HepG2 (cell line): ENCODE results near the gene SGF29. TPM values are rescaled to one million over a fixed set of nuclear protein-coding genes. Genes with fewer than 3 reads are reported as not detected.

Experiments used
- HDAC6 ChIP-seq: fragments of 200-600 bp; sonication (generic); IDR thresholded peaks from 2 replicates; pipeline ENCODE4 v1.7.0; 2017; ENCODE audit warnings: mild to moderate bottlenecking, antibody characterized with exemption, low read length, low read depth
- IKZF4 ChIP-seq: sonication (generic); formaldehyde crosslinking; IDR thresholded peaks from 2 replicates; pipeline ENCODE4 v1.5.1; 2020; ENCODE audit warnings: borderline replicate concordance, mild to moderate bottlenecking, low read depth, missing genetic modification reagents; ENCODE audit errors: not compliant biosample characterization
- MAFK ChIP-seq, 2 experiments: IDR thresholded peaks in 1 of 2; conservative IDR thresholded peaks in 1 of 2; 2 replicates each; pipeline ENCODE4 v1.6.1; 2011; ENCODE audit warnings: improper control_type of control experiment in 2 of 2, low read length in 2 of 2
- MYNN ChIP-seq: sonication (generic); formaldehyde crosslinking; IDR thresholded peaks from 2 replicates; pipeline ENCODE4 v1.4.0; 2020; ENCODE audit warnings: mild to moderate bottlenecking, low read depth, missing genetic modification reagents
- PHF8 ChIP-seq: sonication (generic); formaldehyde crosslinking; IDR thresholded peaks from 2 replicates; pipeline ENCODE4 v1.5.0; 2020; ENCODE audit warnings: missing genetic modification reagents
- TARDBP ChIP-seq: sonication (generic); formaldehyde crosslinking; IDR thresholded peaks from 2 replicates; pipeline ENCODE4 v1.8.0; 2022; ENCODE audit warnings: mild to moderate bottlenecking, missing genetic modification reagents
- ZBTB26 ChIP-seq: IDR thresholded peaks from 2 replicates; pipeline ENCODE4 v1.6.1; 2016; ENCODE audit warnings: missing compliant biosample characterization, missing genetic modification reagents, borderline replicate concordance
- ZBTB46 ChIP-seq: sonication (generic); formaldehyde crosslinking; IDR thresholded peaks from 2 replicates; pipeline ENCODE4 v1.4.0; 2020; ENCODE audit warnings: mild to moderate bottlenecking, missing genetic modification reagents, borderline replicate concordance
- ZBTB49 ChIP-seq: sonication (generic); formaldehyde crosslinking; IDR thresholded peaks from 2 replicates; pipeline ENCODE4 v1.4.0; 2020; ENCODE audit warnings: missing genetic modification reagents, borderline replicate concordance
- ZC3H4 ChIP-seq: sonication (generic); formaldehyde crosslinking; IDR thresholded peaks from 2 replicates; pipeline ENCODE4 v1.4.0; 2020; ENCODE audit warnings: missing genetic modification reagents, borderline replicate concordance
- ZNF180 ChIP-seq: sonication (generic); formaldehyde crosslinking; IDR thresholded peaks from 2 replicates; pipeline ENCODE4 v1.4.0; 2020; ENCODE audit warnings: low read depth, missing genetic modification reagents, borderline replicate concordance
- ZNF354B ChIP-seq: sonication (generic); formaldehyde crosslinking; IDR thresholded peaks from 2 replicates; pipeline ENCODE4 v1.8.0; 2022; ENCODE audit warnings: mild to moderate bottlenecking, missing genetic modification reagents
- ZNF460 ChIP-seq: sonication (generic); formaldehyde crosslinking; IDR thresholded peaks from 2 replicates; pipeline ENCODE4 v1.5.1; 2020; ENCODE audit warnings: missing genetic modification reagents, mild to moderate bottlenecking, borderline replicate concordance
- ZNF501 ChIP-seq: sonication (generic); formaldehyde crosslinking; IDR thresholded peaks from 2 replicates; pipeline ENCODE4 v1.5.1; 2020; ENCODE audit warnings: mild to moderate bottlenecking, moderate library complexity, missing genetic modification reagents
- ZNF598 ChIP-seq: sonication (generic); formaldehyde crosslinking; IDR thresholded peaks from 2 replicates; pipeline ENCODE4 v1.5.1; 2020; ENCODE audit warnings: mild to moderate bottlenecking, missing genetic modification reagents, borderline replicate concordance
- ZNF615 ChIP-seq: sonication (generic); formaldehyde crosslinking; IDR thresholded peaks from 2 replicates; pipeline ENCODE4 v1.5.0; 2020; ENCODE audit warnings: mild to moderate bottlenecking, missing genetic modification reagents, borderline replicate concordance
- ZNF770 ChIP-seq: sonication (generic); formaldehyde crosslinking; IDR thresholded peaks from 2 replicates; pipeline ENCODE4 v1.5.0; 2020; ENCODE audit warnings: mild to moderate bottlenecking, missing genetic modification reagents
- ZNF780A ChIP-seq: sonication (generic); formaldehyde crosslinking; IDR thresholded peaks from 2 replicates; pipeline ENCODE4 v1.8.0; 2022; ENCODE audit warnings: mild to moderate bottlenecking, missing genetic modification reagents, moderate library complexity
- polyA plus RNA-seq, 8 experiments: library from polyadenylated mRNA; depleted of rRNA in 3 of 8; stranded (reverse) in 7 of 8; unstranded in 1 of 8; fragments of >200 nt; fragmentation: Illumina TruSeq in 4 of 8; extraction: Trizol in 4 of 8; gene quantifications; 2 replicates each; pipeline versions ENCODE4 v1.2.1 to v1.2.3, GENCODE V29; 2011 to 2016; ENCODE audit warnings: low read depth in 4 of 8, missing spikeins in 1 of 8, mixed read lengths in 1 of 8; ENCODE audit not compliant: insufficient read depth in 1 of 8
- total RNA-seq, 5 experiments: library from RNA; depleted of rRNA; stranded (reverse); fragments of >200 nt; fragmentation: Illumina TruSeq; extraction: Trizol; gene quantifications; 2 replicates each; pipeline ENCODE4 v1.2.3, GENCODE V29; 2016; ENCODE audit warnings: low read depth in 1 of 5

SGF29 gene
- total and polyA plus RNA-seq, 2 of the 13 experiments (the other 11 are each of a cell fraction or from before 2014, with no cell fraction given) = 5.0 to 29.4 TPM

GRCh38 chr16:28609631-28610594 lies 56.2 kb downstream of the SGF29 start, which contains the start of gene SULT1A1 (continued):
- peak; percentile 93 for TF ChIP-seq ZNF501 (CRISPR knock-in tag)
- TF ChIP-seq MYNN (CRISPR knock-in tag) = 0 out of 2 replicates have a peak, but pooled peaks have one; percentile 26
- TF ChIP-seq ZNF354B (CRISPR knock-in tag) = no peak
- peak; percentile 82; the same call in 1 of the 2 replicates for TF ChIP-seq ZNF598
- 0 out of 2 replicates have a peak, but pooled peaks have one; percentile 56 for TF ChIP-seq ZC3H4 (CRISPR knock-in tag)
- no peak for TF ChIP-seq ZBTB46
- no peak for TF ChIP-seq IKZF4
- TF ChIP-seq MAFK (conservative IDR thresholded peaks at IDR 0.05 in 1 of 2, IDR thresholded peaks at IDR 0.05 in 1 of 2; ENCODE audit: low read length in 2 of 2) = 0 out of 4 replicates have a peak, but pooled peaks of 1 of the 2 experiments have one; percentile 5
- TF ChIP-seq ZNF615 (CRISPR knock-in tag) = peak; percentile 82; the same call in 1 of the 2 replicates
- TF ChIP-seq PHF8 = peak; percentile 72
- peak; percentile 53; the same call in 1 of the 2 replicates for TF ChIP-seq ZBTB49
- TF ChIP-seq ZNF460 = no peak
- TF ChIP-seq TARDBP = no peak
- TF ChIP-seq HDAC6 = no peak
- TF ChIP-seq ZNF780A (CRISPR knock-in tag) = no peak
- TF ChIP-seq ZNF770 (CRISPR knock-in tag) = peak; percentile 47; the same call in 1 of the 2 replicates
- TF ChIP-seq ZBTB26 (CRISPR knock-in tag) = peak; percentile 70
- no peak for TF ChIP-seq ZNF180 (CRISPR knock-in tag)
